GM19324 (cell line): Measurements from ENCODE around the gene HNRNPK.

Experiments
- ATAC-seq: cut with Tn5 transposase; IDR thresholded peaks from one replicate; pipeline ENCODE4 v1.9.1; 2021; ENCODE audit warnings: mild to moderate bottlenecking, moderate library complexity; ENCODE audit not compliant: unreplicated experiment, low FRiP score

Gene HNRNPK

DNA sequence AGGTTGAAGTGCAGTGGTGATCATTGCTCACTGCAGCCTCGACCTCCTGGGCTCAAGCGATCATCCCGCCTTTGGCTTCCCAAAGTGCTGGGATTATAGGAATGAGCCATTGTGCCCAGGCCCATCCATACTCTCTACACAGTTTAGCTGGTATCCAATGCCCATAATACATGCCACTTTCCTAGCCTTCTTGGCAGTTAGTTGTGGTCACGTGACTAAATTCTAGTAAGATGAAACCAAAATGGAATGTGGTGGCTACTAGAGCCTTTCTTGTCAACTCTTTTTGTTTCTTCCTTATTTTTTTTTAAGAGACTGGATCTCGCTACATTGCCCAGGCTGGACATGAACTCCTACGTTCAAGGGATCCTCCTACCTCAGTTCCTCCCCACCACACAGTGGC, 43.5 kb downstream of the HNRNPK start:
- ATAC-seq, result no peak

DNA sequence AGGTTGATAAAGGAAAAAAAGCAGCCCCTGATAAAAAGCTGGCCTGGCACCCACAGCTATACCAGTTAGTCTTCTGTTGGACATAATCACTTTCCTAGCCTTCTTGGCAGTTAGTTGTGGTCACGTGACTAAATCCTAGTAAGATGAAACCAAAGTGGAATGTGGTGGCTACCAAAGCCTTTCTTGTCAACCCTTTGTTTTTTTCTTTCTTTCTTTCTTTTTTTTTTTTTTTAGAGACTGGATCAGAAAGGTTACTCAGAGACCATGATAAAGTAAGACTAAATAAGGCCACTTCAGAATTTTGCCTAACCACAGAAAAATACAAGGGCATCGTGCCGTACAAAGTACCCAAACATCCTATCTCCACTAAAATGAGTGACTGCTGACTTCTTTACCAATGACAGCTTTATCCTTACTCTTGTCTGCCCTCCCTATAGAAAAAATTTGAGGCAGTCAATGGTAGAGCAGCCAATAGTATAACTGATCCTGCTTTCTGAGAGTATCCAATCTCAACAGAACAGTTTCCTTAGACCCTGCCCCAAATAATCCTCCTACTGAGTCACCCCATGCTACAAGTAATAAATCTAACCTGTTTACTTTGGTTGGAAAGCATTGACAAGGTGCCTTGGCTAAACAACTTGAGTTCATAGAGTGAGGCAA, 44.6 kb downstream of the HNRNPK start:
- no peak for ATAC-seq

DNA sequence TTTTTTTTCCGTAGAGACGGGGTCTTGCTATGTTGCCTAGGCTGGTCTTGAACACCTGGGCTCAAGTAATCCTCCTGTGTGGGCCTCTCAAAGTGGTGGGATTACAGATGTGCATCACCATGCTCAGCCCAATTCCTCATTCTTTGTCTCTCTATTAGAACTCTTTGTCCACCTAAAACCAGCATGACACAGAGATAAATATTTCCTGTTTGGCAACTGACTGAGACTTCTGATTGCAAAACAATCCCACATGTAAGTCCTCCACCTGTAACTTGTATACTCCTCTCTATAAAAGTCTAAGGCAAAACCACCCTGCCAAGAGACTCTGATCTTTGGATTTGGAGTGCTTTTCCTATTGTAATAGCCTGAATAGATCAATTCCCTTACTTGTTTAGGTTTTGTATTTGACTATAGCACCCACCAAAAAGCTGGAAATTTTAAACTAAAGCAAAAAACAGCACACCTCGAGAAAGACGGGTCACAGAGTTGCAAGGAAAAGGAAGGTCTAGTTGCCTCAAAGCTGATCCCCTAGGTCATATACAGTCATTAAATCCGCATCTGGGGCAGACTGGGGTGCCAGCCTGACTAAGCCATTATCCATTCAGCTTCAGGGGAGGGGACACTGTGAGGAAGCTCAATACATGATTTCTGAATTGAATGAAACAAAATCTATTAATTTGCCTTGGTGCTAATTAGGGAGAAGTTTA, 45.3 kb downstream of the HNRNPK start:
- no peak for ATAC-seq

DNA sequence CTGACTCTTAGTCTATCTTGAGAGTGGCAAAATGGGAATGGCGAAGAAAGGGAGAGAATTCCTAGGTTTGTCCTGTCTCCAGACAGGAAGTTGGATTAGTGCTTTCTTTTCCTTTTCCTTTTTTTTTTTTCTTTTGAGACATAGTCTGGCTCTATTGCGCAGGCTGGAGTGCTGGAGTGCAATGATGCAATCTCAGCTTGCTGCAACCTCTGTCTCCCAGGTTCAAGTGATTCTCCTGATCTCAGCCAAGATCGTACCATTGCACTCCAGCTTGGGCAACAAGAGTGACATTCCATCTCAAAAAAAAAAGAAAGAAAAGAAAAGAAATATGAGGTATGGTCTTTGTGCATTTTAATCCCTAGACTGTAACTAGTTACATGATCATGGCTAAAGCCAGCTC, 46.2 kb downstream of the HNRNPK start:
- ATAC-seq, result no peak

DNA sequence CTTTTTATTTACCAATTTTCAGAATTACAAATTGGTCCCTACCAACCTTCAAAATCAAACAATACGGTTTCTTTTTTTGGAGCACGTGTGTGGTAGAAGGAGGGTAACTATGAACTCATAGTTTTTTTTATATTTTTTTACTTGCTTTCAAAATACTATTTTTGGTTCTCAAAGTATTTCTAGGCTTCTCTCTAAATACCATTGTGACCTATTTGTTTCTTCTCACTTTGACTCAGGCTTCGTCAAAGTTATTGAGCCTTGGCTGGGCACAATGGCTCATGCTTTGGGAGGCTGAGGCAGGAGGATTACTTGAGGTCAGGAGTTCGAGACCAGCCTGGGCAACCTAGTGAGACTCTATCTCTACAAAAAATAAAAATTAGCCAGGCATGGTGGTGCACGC, 47.2 kb downstream of the HNRNPK start:
- ATAC-seq, result no peak

DNA sequence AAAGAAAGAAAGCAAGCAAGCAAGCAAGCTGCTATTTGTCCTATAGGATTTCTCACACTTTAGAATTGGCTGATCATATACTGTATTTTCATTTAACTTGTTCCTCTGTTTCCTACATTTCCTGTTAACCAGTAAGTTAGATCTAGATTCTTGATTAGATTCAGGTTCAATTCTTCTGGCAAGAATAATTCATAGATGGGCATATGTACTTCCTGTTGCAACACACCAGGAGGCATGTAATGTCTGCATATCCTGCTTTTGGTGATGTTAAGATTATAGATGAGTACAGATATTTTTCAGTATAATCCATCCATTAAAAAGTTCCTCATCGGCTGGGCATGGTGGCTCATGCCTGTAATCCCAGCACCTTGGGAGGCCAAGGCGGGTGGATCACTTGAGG, 48.0 kb downstream of the HNRNPK start:
- no peak for ATAC-seq

DNA sequence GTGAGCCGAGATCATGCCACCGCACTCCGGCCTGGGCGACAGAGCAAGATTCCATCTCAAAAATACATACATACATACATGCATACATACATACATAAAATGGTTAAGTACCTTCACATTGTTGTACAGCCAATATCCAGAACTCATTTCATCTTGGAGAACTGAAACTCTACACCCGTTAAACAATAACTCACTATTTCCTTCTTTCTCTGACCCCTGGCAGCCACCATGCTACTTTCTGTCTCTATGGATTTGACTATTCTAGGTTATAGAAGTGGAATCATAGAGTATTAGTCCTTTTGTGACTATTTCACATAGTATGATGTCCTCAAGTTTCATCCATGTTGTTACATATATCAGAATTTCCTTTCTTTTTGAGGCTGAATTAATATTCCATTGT, 49.1 kb downstream of the HNRNPK start:
- no peak for ATAC-seq

DNA sequence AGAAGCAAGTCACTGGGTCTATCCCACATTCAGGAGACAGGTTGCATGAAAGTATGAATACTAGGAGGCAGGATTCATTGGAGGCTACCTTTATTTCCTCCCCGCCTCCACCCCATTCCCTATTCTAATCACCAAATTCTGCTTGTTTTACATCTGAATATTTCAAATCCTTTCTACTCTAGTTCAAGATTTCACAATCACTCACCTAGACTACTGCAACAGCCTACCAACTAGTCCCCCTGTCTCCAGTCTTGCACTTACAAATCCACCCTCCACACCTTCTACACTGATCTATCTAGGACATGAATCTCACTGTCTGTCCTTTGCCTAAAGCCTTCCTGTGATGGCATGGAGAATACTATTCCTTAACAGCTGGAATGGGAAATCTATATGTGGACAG, 52.4 kb downstream of the HNRNPK start:
- no peak for ATAC-seq

DNA sequence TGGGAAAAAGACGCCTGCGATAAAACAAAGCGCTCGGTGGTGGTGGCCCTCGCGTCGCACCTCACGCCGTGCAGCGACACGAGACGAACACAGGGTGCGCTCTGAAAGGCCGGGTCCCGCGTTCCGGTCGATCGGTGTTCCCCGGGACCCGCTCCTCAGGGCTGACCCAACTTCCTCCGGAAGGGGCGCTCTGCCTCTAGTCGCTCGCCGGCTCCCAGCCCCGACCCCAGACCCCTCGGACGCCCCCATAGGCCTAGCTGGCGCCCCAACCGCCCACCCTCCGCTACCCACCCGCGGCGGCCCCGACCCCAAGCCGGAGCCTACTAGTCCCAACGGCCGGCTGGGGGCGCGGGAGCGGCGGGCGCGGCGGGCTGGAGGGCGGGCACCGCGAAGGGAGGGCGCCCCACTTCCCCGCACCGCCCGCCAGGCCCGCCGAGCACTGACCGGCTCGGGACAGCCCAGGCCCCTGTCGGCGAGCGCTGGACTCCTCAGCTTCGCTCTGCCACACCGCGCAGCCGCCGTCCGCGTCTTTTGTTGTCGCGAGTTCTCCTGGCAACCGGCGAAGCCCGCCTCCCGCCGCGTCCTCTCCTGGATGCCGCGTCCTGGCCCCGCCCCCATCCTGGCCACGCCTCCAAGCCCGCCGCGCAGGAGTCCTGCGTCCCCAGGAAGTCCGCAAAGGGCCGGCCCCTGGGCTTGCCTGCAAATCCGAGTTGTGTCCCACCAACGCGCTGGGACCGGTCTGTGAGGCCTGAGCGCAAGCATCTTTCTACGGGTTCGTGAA, 58.9 kb downstream of the HNRNPK start, which contains the start of gene KIF27:
KIF27 (minus strand) TSS at position 506 of the 781 bp plus-strand sequence. CDS start 5,841 bp downstream, outside the sequence.
- ATAC-seq, result peak; percentile 97

DNA sequence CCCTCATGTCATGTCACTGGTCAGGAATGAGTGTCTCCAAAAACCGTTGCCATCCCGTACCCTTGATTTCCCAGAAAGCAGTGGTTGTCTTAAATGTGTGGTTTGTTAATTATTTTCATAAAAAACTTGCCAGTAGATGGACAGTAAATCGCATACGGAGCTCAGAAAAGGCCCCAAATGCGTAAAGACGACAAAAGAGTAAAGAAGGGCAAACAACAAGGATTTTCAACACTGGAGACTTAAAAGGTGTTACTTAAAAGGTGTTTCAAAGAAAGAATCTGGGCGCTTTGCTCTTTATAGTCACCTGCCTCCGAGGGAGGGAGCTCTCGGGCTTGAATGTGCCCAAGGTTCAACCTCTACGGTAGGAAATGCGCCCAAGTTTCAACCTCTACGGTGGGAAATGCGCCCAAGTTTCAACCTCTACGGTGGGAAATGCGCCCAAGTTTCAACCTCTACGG, 59.5 kb downstream of the HNRNPK start:
- ATAC-seq, result peak; percentile 28

DNA sequence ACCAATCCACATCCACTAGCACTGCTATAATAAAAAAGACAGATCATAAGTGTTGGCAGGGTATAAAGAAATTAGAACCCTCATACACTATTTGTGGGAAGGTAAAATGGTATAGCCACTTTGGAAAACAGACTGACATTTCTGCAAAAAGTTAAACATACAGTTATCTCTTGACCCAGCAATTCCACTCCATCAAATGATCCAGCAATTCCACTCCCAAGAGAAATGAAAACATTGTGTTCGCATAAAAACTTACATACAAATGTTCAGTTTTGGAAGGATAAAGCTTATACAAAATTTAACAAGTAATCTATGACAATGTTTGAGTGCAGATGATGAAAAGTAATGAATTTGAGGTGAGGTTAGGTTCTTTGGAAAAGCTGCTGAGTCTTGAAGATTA, 60.9 kb downstream of the HNRNPK start:
- ATAC-seq, result no peak
